Liver (tissue), 3 donors: Measurements from ENCODE around the gene COL4A1.

ENCODE experiments used
- EGR1 ChIP-seq, 2 donors: IDR thresholded peaks; 2 replicates each; pipeline ENCODE4 v1.6.1; 2016 to 2018; ENCODE audit warnings: antibody characterized with exemption in 2 of 2, low read depth in 2 of 2
- FOXA2 ChIP-seq: IDR thresholded peaks from 2 replicates; pipeline ENCODE4 v1.6.1; 2016; ENCODE audit warnings: antibody characterized with exemption
- JUND ChIP-seq, 2 donors: IDR thresholded peaks; 2 replicates each; pipeline ENCODE4 v1.6.1; 2016; ENCODE audit warnings: antibody characterized with exemption in 2 of 2
- RAD21 ChIP-seq, 2 donors: IDR thresholded peaks; 2 replicates each; pipeline ENCODE4 v1.6.1; 2016; ENCODE audit warnings: antibody characterized with exemption in 2 of 2, mild to moderate bottlenecking in 2 of 2
- REST ChIP-seq: IDR thresholded peaks from 2 replicates; pipeline ENCODE4 v1.6.1; 2016; ENCODE audit warnings: antibody characterized with exemption, mild to moderate bottlenecking
- TAF1 ChIP-seq: conservative IDR thresholded peaks from 2 replicates; pipeline ENCODE4 v1.6.1; 2016; ENCODE audit warnings: antibody characterized with exemption, mild to moderate bottlenecking
- ZBTB33 ChIP-seq: IDR thresholded peaks from 2 replicates; pipeline ENCODE4 v1.6.1; 2016; ENCODE audit warnings: antibody characterized with exemption
- TF ChIP-seq, protein P1 (sequence below): fragments of 150-350 bp; IDR thresholded peaks from 2 replicates; pipeline ENCODE4 v1.5.1; 2017; ENCODE audit warnings: improper control_type of control experiment, low read depth, low read length; ENCODE audit not compliant: missing input control
- donor health status: healthy.
- donor health status: healthy.

DNA sequence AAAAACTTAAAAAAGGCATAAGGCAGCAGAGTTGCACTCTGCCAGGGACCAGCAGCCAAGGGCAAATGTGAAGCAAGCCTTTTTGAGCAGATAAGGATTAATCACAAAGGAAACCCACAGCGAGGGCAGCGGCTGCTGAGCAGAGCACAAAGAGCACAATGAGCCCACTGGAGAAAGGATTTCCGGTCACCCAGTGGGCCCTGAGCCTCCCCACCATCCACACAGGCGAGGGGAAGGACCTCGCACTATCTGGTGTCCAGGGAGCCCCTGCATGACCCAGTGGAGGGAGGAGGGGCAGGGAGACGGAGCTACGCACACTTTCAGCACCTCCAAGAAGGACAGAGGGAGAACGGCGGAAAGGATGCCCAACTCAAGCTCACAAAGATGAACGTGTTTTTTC, 40.0 kb downstream of the COL4A1 start:
- TF ChIP-seq REST: peak; percentile 97
- no peak for TF ChIP-seq EGR1 (IDR thresholded peaks at IDR 0.05; ENCODE audit: low read depth in 2 of 2)
- no peak for TF ChIP-seq FOXA2
- TF ChIP-seq, protein P1, sequence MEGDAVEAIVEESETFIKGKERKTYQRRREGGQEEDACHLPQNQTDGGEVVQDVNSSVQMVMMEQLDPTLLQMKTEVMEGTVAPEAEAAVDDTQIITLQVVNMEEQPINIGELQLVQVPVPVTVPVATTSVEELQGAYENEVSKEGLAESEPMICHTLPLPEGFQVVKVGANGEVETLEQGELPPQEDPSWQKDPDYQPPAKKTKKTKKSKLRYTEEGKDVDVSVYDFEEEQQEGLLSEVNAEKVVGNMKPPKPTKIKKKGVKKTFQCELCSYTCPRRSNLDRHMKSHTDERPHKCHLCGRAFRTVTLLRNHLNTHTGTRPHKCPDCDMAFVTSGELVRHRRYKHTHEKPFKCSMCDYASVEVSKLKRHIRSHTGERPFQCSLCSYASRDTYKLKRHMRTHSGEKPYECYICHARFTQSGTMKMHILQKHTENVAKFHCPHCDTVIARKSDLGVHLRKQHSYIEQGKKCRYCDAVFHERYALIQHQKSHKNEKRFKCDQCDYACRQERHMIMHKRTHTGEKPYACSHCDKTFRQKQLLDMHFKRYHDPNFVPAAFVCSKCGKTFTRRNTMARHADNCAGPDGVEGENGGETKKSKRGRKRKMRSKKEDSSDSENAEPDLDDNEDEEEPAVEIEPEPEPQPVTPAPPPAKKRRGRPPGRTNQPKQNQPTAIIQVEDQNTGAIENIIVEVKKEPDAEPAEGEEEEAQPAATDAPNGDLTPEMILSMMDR: no peak
- TF ChIP-seq JUND (IDR thresholded peaks at IDR 0.05): no peak
- TF ChIP-seq ZBTB33: no peak
- TF ChIP-seq RAD21 (IDR thresholded peaks at IDR 0.05): no peak
- TF ChIP-seq TAF1: no peak
